Caco-2 (cell line): ENCODE measurements around the gene FUT7. TPM values are rescaled to one million over a fixed set of nuclear protein-coding genes. Genes with fewer than 3 reads are reported as not detected.

Experiments
- BruUV-seq: library from RNA; stranded (reverse); fragments of 400-500 nt; replicated peaks from 2 replicates; lab custom pipeline; 2021; lab: Mats Ljungman, UMichigan
- CTCF ChIA-PET: fragments of 300-600 bp; sonication (Branson Sonifier 250); formaldehyde crosslinking; loops from one replicate; lab custom pipeline; 2022; ENCODE audit warnings: antibody characterized with exemption; lab: Charles Lee
- POLR2A ChIA-PET: fragments of 300-600 bp; sonication (Branson Sonifier 250); formaldehyde crosslinking; loops from one replicate; lab custom pipeline; 2022; ENCODE audit warnings: antibody characterized with exemption; lab: Charles Lee
- DNase-seq, 2 experiments: peaks; one replicate each; pipeline versions ENCODE4 v3.0.0 to v3.0.0-alpha.2; 2020 to 2022
- H3K27me3 ChIP-seq: replicated peaks from 2 replicates; pipeline ENCODE4 v1.6.0; 2011; ENCODE audit warnings: low read length; ENCODE audit not compliant: control insufficient read depth, insufficient read depth
- H3K36me3 ChIP-seq: 2 replicates; pipeline ENCODE4 v1.5.1; 2011; ENCODE audit warnings: low read length; ENCODE audit not compliant: control insufficient read depth, insufficient read depth
- H3K4me1 ChIP-seq: fragments of 250-450 bp; sonication (Bioruptor Pico); 2 replicates; pipeline ENCODE4 v1.5.1; 2020; ENCODE audit warnings: mild to moderate bottlenecking
- H3K4me3 ChIP-seq: 2 replicates; pipeline ENCODE4 v1.5.1; 2011; ENCODE audit warnings: low read depth, mild to moderate bottlenecking, control low read depth, low read length
- H3K9me3 ChIP-seq: fragments of 250-450 bp; sonication (Bioruptor Pico); 2 replicates; pipeline ENCODE4 v1.5.1; 2020; ENCODE audit warnings: mild to moderate bottlenecking, moderate library complexity
- H3K27ac Mint-ChIP-seq: one replicate; pipeline ENCODE4 v1.8.0; 2022; ENCODE audit warnings: mixed read lengths; ENCODE audit not compliant: unreplicated experiment
- H3K27me3 Mint-ChIP-seq: one replicate; pipeline ENCODE4 v1.8.0; 2022; ENCODE audit warnings: mixed read lengths; ENCODE audit not compliant: insufficient read depth, unreplicated experiment
- H3K36me3 Mint-ChIP-seq: one replicate; pipeline ENCODE4 v1.8.0; 2022; ENCODE audit warnings: mild to moderate bottlenecking, mixed read lengths; ENCODE audit not compliant: insufficient read depth, unreplicated experiment
- H3K4me1 Mint-ChIP-seq: one replicate; pipeline ENCODE4 v1.8.0; 2022; ENCODE audit warnings: low read depth, mixed read lengths; ENCODE audit not compliant: unreplicated experiment
- H3K4me3 Mint-ChIP-seq: one replicate; pipeline ENCODE4 v1.8.0; 2022; ENCODE audit warnings: mild to moderate bottlenecking, moderate library complexity, mixed read lengths; ENCODE audit not compliant: unreplicated experiment
- H3K9me3 Mint-ChIP-seq: one replicate; pipeline ENCODE4 v1.8.0; 2022; ENCODE audit warnings: mixed read lengths; ENCODE audit not compliant: unreplicated experiment
- intact Hi-C: fragments of 100-400 bp; cut with micrococcal nuclease; formaldehyde crosslinking; loops from one replicate; pipeline ENCODE4 v1.10.0; 2022; ENCODE audit not compliant: unreplicated experiment
- total RNA-seq: library from RNA; stranded (reverse); gene quantifications from 2 replicates; pipeline ENCODE4 v1.2.3, GENCODE V29; 2022
- TF ChIP-seq, protein P1 (sequence below), 2 experiments: fragments of 200-600 bp in 1 of 2; IDR thresholded peaks; 1 replicate in 1 of 2; 2 replicates in 1 of 2; pipeline versions ENCODE4 v1.5.1 to v1.8.0; 2011 to 2022; ENCODE audit warnings: antibody characterized with exemption in 1 of 2, control low read depth in 1 of 2, inconsistent platforms in 1 of 2, low read depth in 1 of 2, low read length in 1 of 2, mild to moderate bottlenecking in 1 of 2, moderate library complexity in 1 of 2; ENCODE audit not compliant: insufficient read depth in 1 of 2, severe bottlenecking in 1 of 2, unreplicated experiment in 1 of 2

The FUT7 gene
- total RNA-seq, 1 experiment from 2014 or later, result not detected

- H3K4me3 ChIP-seq, result peak overlapping the region; percentile 80
- H3K4me3 Mint-ChIP-seq, result peak overlapping the region; percentile 68
- no peaks in the 10 kb centered on the region for H3K27me3 ChIP-seq
- H3K36me3 Mint-ChIP-seq, result peaks cover 18% of the 10 kb centered on the region
- TF ChIP-seq, protein P1, sequence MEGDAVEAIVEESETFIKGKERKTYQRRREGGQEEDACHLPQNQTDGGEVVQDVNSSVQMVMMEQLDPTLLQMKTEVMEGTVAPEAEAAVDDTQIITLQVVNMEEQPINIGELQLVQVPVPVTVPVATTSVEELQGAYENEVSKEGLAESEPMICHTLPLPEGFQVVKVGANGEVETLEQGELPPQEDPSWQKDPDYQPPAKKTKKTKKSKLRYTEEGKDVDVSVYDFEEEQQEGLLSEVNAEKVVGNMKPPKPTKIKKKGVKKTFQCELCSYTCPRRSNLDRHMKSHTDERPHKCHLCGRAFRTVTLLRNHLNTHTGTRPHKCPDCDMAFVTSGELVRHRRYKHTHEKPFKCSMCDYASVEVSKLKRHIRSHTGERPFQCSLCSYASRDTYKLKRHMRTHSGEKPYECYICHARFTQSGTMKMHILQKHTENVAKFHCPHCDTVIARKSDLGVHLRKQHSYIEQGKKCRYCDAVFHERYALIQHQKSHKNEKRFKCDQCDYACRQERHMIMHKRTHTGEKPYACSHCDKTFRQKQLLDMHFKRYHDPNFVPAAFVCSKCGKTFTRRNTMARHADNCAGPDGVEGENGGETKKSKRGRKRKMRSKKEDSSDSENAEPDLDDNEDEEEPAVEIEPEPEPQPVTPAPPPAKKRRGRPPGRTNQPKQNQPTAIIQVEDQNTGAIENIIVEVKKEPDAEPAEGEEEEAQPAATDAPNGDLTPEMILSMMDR (IDR thresholded peaks at IDR 0.05; ENCODE audit: insufficient read depth in 1 of 2, low read depth in 1 of 2, low read length in 1 of 2, severe bottlenecking in 1 of 2, unreplicated experiment in 1 of 2), result peak; percentile 21 to 38
- POLR2A ChIA-PET, result interaction anchor here (0.6 to 1.9 kb wide), 8 partner anchors 16 to 263 kb away, joined by 3 to 24 read pairs (median 5); partner anchors contain the start of genes ENTPD2, MAN1B1, RABL6 and TUBB4B
- no peaks in the 10 kb centered on the region for H3K27me3 Mint-ChIP-seq
- CTCF ChIA-PET, result interaction anchor here (0.6 to 5.2 kb wide), 19 partner anchors 11 to 708 kb away, joined by 3 to 42 read pairs (median 6); partner anchors contain the start of genes ABCA2, AJM1, ANAPC2 and MAN1B1
- 0 out of 2 replicates have a peak, but pooled peaks cover 2% of the 10 kb centered on the region for H3K36me3 ChIP-seq
- H3K9me3 ChIP-seq, result no peaks in the 10 kb centered on the region
- H3K4me1 Mint-ChIP-seq, result peaks cover 18% of the 10 kb centered on the region
- TSS peak; percentile 49 for BruUV-seq
- H3K4me1 ChIP-seq, result peaks cover 33% of the 10 kb centered on the region
- intact Hi-C loops, result loop anchor here (1.0 kb wide), 2 partner anchors 15 to 25 kb away; partner anchors contain the start of genes MAN1B1 and NPDC1
- H3K27ac Mint-ChIP-seq, result peak overlapping the region; percentile 85
- no peak for DNase-seq
- no peaks in the 10 kb centered on the region for H3K9me3 Mint-ChIP-seq
Observed at GRCh38 chr9:137070906-137071275, 39.0 kb upstream of the FUT7 start.

- Histone ChIP-seq H3K27me3 (no peaks in the 10 kb centered on the region), H3K36me3 (0 out of 2 replicates have a peak, but pooled peaks cover 2% of the 10 kb centered on the region), H3K9me3 (no peaks in the 10 kb centered on the region), H3K4me1 (peaks cover 33% of the 10 kb centered on the region), H3K4me3 (peak within 1 kb of the TSS; percentile 80)
- H3K4me1 Mint-ChIP-seq, result peaks cover 18% of the 10 kb centered on the region
- no TSS peak for BruUV-seq
- POLR2A ChIA-PET, result interaction anchor here (0.5 to 1.9 kb wide), 11 partner anchors 16 to 312 kb away, joined by 3 to 24 read pairs (median 4); partner anchors contain the start of genes ANAPC2, ENTPD2, LCN8 and MAN1B1
- H3K9me3 Mint-ChIP-seq, result no peaks in the 10 kb centered on the region
- H3K36me3 Mint-ChIP-seq, result peaks cover 18% of the 10 kb centered on the region
- peak within 1 kb of the TSS; percentile 85 for H3K27ac Mint-ChIP-seq
- CTCF ChIA-PET, result interaction anchor here (0.6 to 5.2 kb wide), 23 partner anchors 10 to 708 kb away, joined by 3 to 42 read pairs (median 6); partner anchors contain the start of genes ABCA2, AJM1, ANAPC2 and CYSRT1
- intact Hi-C loops, result loop anchor here (1.0 kb wide), 2 partner anchors 16 to 24 kb away; partner anchors contain the start of genes MAN1B1 and NPDC1
- H3K4me3 Mint-ChIP-seq, result peak within 1 kb of the TSS; percentile 68
- no peaks in the 10 kb centered on the region for H3K27me3 Mint-ChIP-seq
- peak; percentile 95 for DNase-seq
- TF ChIP-seq, protein P1 (IDR thresholded peaks at IDR 0.05; ENCODE audit: insufficient read depth in 1 of 2, low read depth in 1 of 2, low read length in 1 of 2, severe bottlenecking in 1 of 2, unreplicated experiment in 1 of 2), result no peak
Observed at GRCh38 chr9:137070201-137070905, 38.5 kb upstream of the FUT7 start, which contains the start of gene SAPCD2. Gene SAPCD2, minus strand, starts transcription at chr9:137070557. Its CDS starts 97 bp downstream, at chr9:137070460.
